OCI-LY3 (cell line): ENCODE data around the gene MYOF.

Experiments
- H2AFZ ChIP-seq: fragments of 200-600, 300-600 bp; shearing (Covaris generic); 2 replicates; pipeline ENCODE4 v1.6.0; 2014; ENCODE audit warnings: antibody characterized with exemption, low read depth, low read length
- H3K27ac ChIP-seq: fragments of 200-600, 300-600 bp; sonication (generic); 2 replicates; pipeline ENCODE4 v1.5.1; 2014; ENCODE audit warnings: mild to moderate bottlenecking, low read length, moderate library complexity, mixed read lengths
- H3K27me3 ChIP-seq: fragments of 200-600, 300-600 bp; sonication (generic); 2 replicates; pipeline ENCODE4 v1.6.1; 2014; ENCODE audit warnings: low read depth, low read length, mixed read lengths
- H3K36me3 ChIP-seq: fragments of 200-600, 300-600 bp; sonication (generic); replicated peaks from 2 replicates; pipeline ENCODE3; 2014; ENCODE audit warnings: low read depth, low read length, mixed read lengths
- H3K4me1 ChIP-seq: fragments of 300-600, 200-600 bp; sonication (generic); 2 replicates; pipeline ENCODE4 v1.6.1; 2014; ENCODE audit warnings: low read length, mixed read lengths
- H3K4me2 ChIP-seq: fragments of 200-600, 300-600 bp; sonication (generic); 2 replicates; pipeline ENCODE4 v1.6.1; 2014; ENCODE audit warnings: low read length, mixed read lengths
- H3K4me3 ChIP-seq: fragments of 300-600, 200-600 bp; sonication (generic); 2 replicates; pipeline ENCODE4 v1.5.1; 2014; ENCODE audit warnings: antibody characterized with exemption, mild to moderate bottlenecking, low read length, moderate library complexity
- H3K79me2 ChIP-seq: fragments of 300-600, 200-600 bp; shearing (Covaris generic); 2 replicates; pipeline ENCODE4 v1.6.1; 2014; ENCODE audit warnings: mild to moderate bottlenecking, low read length, mixed read lengths
- H3K9ac ChIP-seq: fragments of 300-600, 200-600 bp; shearing (Covaris generic); 2 replicates; pipeline ENCODE4 v1.6.0; 2014; ENCODE audit warnings: mild to moderate bottlenecking, low read length, moderate library complexity
- H3K9me3 ChIP-seq: fragments of 200-600, 300-600 bp; shearing (Covaris generic); 2 replicates; pipeline ENCODE4 v1.6.1; 2014; ENCODE audit warnings: low read length, mixed read lengths; ENCODE audit not compliant: insufficient read depth
- H4K20me1 ChIP-seq: fragments of 200-600, 300-600 bp; sonication (generic); 2 replicates; pipeline ENCODE4 v1.6.1; 2016; ENCODE audit warnings: low read length, mixed read lengths; ENCODE audit not compliant: insufficient read depth
- EZH2phosphoT487 ChIP-seq: fragments of 200-600 bp; shearing (Covaris generic); IDR thresholded peaks from 2 replicates; pipeline ENCODE4 v1.6.1; 2018; ENCODE audit warnings: antibody characterized with exemption, mixed run types, low read depth
- TF ChIP-seq, protein P1 (sequence below): fragments of 200-600, 300-600 bp; sonication (generic); IDR thresholded peaks from 2 replicates; pipeline ENCODE4 v1.5.1; 2014; ENCODE audit warnings: antibody characterized with exemption, low read length, low read depth

Gene MYOF

DNA sequence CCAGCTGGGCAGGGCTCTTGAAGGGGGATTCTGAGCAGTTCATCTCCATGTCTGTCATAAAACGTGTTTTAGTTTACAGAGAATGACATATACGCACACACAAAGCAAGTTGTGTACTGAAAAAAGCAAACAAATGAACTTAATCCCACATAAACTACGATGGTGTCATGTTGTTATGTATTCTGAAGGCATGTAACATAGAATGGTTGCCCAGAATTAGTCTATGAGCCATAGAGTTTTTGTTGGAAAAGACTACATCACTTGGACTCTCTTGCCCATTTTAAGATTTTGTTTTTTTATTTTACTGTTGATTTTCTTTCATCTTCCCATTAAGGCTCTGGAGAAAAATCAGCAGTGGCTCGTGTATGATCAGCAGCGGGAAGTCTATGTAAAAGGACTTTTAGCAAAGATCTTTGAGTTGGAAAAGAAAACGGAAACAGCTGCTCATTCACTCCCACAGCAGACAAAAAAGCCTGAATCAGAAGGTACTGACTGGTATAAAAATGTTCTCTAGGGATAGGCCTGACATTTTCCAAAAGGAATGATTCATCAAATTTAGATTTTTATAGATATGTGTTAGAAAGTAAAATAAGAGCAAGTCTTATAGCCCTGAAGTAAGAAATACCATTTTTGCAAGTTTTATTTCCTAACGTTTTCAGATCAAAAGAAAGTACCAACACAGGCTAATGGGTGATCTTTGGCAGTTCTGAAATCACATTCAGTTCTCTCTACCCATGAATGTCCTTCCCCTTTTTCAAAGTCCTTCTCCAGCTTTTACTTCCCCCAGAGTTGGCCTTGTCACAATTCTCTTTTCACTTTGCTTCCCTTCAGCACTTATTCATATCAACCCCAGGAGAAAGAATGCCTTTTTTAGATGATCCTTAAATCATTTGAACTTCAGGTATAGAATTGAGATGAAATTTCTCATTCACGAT, 33.2 kb upstream of the MYOF start:
- H4K20me1 ChIP-seq = no peaks in the 10 kb centered on the region
- no peaks in the 10 kb centered on the region for H3K27me3 ChIP-seq
- H3K27ac ChIP-seq = no peak overlapping the region
- no peak overlapping the region for H2AFZ ChIP-seq
- H3K4me1 ChIP-seq = peaks cover 9% of the 10 kb centered on the region; the same call in 1 of the 2 replicates
- H3K79me2 ChIP-seq = no peaks in the 10 kb centered on the region
- H3K9me3 ChIP-seq = no peaks in the 10 kb centered on the region
- H3K36me3 ChIP-seq = peaks cover 42% of the 10 kb centered on the region
- H3K4me2 ChIP-seq = no peak overlapping the region
- H3K4me3 ChIP-seq = no peak overlapping the region
- TF ChIP-seq, protein P1, sequence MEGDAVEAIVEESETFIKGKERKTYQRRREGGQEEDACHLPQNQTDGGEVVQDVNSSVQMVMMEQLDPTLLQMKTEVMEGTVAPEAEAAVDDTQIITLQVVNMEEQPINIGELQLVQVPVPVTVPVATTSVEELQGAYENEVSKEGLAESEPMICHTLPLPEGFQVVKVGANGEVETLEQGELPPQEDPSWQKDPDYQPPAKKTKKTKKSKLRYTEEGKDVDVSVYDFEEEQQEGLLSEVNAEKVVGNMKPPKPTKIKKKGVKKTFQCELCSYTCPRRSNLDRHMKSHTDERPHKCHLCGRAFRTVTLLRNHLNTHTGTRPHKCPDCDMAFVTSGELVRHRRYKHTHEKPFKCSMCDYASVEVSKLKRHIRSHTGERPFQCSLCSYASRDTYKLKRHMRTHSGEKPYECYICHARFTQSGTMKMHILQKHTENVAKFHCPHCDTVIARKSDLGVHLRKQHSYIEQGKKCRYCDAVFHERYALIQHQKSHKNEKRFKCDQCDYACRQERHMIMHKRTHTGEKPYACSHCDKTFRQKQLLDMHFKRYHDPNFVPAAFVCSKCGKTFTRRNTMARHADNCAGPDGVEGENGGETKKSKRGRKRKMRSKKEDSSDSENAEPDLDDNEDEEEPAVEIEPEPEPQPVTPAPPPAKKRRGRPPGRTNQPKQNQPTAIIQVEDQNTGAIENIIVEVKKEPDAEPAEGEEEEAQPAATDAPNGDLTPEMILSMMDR = no peak
- TF ChIP-seq EZH2phosphoT487 = no peak
- H3K9ac ChIP-seq = no peak overlapping the region

DNA sequence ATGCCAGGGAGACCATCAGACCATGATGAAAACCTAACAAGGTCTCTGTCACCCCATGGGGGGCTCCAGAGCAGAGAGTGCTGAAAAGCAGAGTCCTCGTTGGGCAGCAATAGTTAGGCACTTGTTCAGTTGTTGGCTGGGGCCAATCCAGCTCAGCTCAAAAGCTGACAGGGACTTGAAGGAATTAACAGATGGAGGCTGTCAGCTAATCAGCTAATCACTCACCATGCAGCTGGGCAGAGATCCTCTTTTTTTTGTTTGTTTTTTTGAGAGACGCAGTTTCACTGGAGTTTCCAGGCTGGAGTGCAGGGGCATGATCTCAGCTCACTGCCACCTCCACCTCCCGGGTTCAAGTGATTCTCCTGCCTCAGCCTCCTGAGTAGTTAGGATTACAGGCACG, 32.4 kb upstream of the MYOF start:
- Histone ChIP-seq H3K4me3 (no peak overlapping the region), H3K79me2 (no peaks in the 10 kb centered on the region), H3K9ac (no peak overlapping the region), H2AFZ (no peak overlapping the region), H4K20me1 (no peaks in the 10 kb centered on the region), H3K36me3 (peaks cover 37% of the 10 kb centered on the region), H3K4me2 (no peak overlapping the region), H3K4me1 (peaks cover 9% of the 10 kb centered on the region; the same call in 1 of the 2 replicates), H3K27me3 (no peaks in the 10 kb centered on the region), H3K27ac (no peak overlapping the region), H3K9me3 (no peaks in the 10 kb centered on the region)
- TF ChIP-seq, protein P1 = no peak
- TF ChIP-seq EZH2phosphoT487 = no peak

DNA sequence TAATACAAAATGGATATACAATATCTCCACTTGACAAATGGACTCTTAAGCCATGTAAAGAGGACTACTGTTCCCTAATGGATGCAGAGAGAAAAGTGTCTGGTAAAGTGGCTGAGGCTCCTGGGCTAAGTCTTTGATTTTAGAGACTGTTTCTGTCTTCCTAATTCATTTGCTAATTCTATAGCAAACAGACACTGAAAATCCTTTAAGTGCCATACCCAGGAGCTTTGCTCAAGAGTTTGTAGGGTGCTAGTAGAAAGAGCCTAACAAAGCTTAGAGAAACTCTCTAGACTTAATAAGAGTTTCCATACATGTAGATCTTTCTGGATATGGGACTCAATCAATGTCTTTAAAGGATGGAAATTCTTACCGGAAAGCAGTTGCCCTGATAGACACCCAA, 31.0 kb upstream of the MYOF start:
- no peak for TF ChIP-seq EZH2phosphoT487
- TF ChIP-seq, protein P1 = no peak
- Histone ChIP-seq H2AFZ (no peak overlapping the region), H3K27me3 (no peaks in the 10 kb centered on the region), H3K4me1 (peaks cover 9% of the 10 kb centered on the region; the same call in 1 of the 2 replicates), H4K20me1 (no peaks in the 10 kb centered on the region), H3K4me3 (no peak overlapping the region), H3K27ac (no peak overlapping the region), H3K9me3 (no peaks in the 10 kb centered on the region), H3K9ac (no peak overlapping the region), H3K79me2 (no peaks in the 10 kb centered on the region), H3K4me2 (no peak overlapping the region), H3K36me3 (peaks cover 27% of the 10 kb centered on the region)

DNA sequence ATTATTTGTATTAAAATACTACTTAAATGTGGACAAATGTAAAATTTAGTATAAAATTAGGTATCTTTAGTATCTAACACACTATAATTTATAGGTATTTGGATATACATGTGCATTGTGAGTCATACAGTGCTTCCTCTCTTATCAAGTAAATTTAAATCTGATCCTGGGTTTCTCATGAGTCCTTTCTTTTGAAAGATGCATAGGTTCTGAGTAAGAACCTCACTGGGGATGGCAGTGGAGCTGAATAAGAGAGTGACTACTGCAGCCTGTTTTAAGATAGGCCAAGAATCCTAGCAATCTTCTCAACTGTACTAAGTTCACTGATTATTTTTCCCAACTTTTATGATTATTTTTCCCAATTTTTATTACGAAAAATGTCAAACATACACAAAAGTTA, 30.4 kb upstream of the MYOF start:
- Histone ChIP-seq H3K9ac (no peak overlapping the region), H3K4me1 (peaks cover 9% of the 10 kb centered on the region; the same call in 1 of the 2 replicates), H2AFZ (no peak overlapping the region), H3K27me3 (no peaks in the 10 kb centered on the region), H3K4me2 (no peak overlapping the region), H3K79me2 (no peaks in the 10 kb centered on the region), H3K4me3 (no peak overlapping the region), H3K27ac (no peak overlapping the region), H3K36me3 (peaks cover 25% of the 10 kb centered on the region), H4K20me1 (no peaks in the 10 kb centered on the region), H3K9me3 (no peaks in the 10 kb centered on the region)
- no peak for TF ChIP-seq EZH2phosphoT487
- TF ChIP-seq, protein P1 = no peak
